Gastroesophageal sphincter (tissue), 3 donors: ENCODE data around the gene EXOG.

Experiments
- CTCF ChIP-seq, 4 experiments: fragments of 200-600 bp in 2 of 4; fragments of 450-650 bp in 2 of 4; sonication (generic) in 1 of 4; IDR thresholded peaks; one replicate each; pipeline ENCODE4 v1.5.1; 2017 to 2019; ENCODE audit warnings: antibody characterized with exemption in 4 of 4, mild to moderate bottlenecking in 2 of 4, moderate library complexity in 2 of 4
- EP300 ChIP-seq: sonication (generic); formaldehyde crosslinking; IDR thresholded peaks from one replicate; pipeline ENCODE4 v1.6.1; 2017; ENCODE audit warnings: antibody characterized with exemption, mild to moderate bottlenecking
- POLR2AphosphoS5 ChIP-seq: sonication (generic); formaldehyde crosslinking; IDR thresholded peaks from one replicate; pipeline ENCODE4 v1.6.1; 2017; ENCODE audit warnings: antibody characterized with exemption

DNA sequence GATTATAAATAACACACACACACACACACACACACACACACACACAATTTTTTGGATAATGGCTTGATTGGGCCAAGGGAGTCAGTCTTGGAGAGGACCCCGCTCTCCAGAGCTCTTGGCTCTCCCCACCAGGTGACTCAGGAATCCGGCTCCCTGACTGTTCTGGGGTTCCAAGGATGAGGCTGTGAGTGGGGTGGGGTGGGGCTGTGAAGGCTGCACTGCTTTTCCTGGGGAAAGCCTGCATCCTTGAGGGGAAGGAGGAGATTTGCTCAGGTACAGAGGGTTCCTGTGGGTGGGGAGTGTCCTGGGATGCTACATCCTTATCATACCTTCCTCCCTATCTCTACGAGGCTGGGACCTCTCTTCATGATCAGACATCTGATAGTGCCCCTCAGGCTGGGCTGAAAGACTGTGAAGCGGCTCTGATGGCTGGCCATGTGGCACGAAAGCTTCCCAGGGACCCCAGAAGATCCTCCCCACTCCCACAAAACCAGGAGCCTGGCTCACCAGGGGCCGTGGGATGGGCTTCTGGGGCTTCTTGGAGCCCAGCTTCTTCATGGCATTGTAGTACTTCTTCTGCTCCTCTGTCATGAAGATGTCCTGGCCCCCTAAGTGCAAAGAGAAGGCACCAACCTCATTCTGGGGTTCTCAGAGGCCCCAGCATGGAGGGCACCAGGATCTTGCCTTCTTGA lies 59.2 kb downstream of the EXOG start:
- TF ChIP-seq EP300 (no peak), CTCF (IDR thresholded peaks at IDR 0.05) (no peak), POLR2AphosphoS5 (no peak)
